ENCODE results near the gene CCDC136. TPM values are rescaled to one million over a fixed set of nuclear protein-coding genes. Genes with fewer than 3 reads are reported as not detected.

Gene CCDC136
- total RNA-seq, 2 donors from 2014 or later, result 46.0 to 51.2 TPM

GRCh38 chr7:128826916-128827247 is 35.1 kb downstream of the CCDC136 start:
- Histone ChIP-seq H3K4me1 (ENCODE audit: control insufficient read depth, insufficient read depth, low read length) (no peaks in the 10 kb centered on the region), H3K36me3 (ENCODE audit: control insufficient read depth, insufficient read depth, low read length) (no peaks in the 10 kb centered on the region), H3K27me3 (ENCODE audit: control insufficient read depth, insufficient read depth, low read length, poor library complexity, severe bottlenecking) (peaks cover 11% of the 10 kb centered on the region), H3K4me3 (ENCODE audit: low read length) (no peak overlapping the region), H3K27ac (ENCODE audit: low read depth, low read length) (no peak overlapping the region), H3K9me3 (ENCODE audit: control insufficient read depth, low read length) (no peaks in the 10 kb centered on the region), H3K9ac (ENCODE audit: extremely low read depth, low read length, poor library complexity, severe bottlenecking) (no peak overlapping the region)
- no peaks in the 10 kb centered on the region for H3K9me3 Mint-ChIP-seq
- WGBS, 2 experiments (ENCODE audit: insufficient coverage in 1 of 2, insufficient read length in 1 of 2), result 83% methylated on average over 1 of the region's 1 CpG; no CpG with 5 or more reads in 1 of the 2 experiments
- H3K4me1 Mint-ChIP-seq, result peaks cover 14% of the 10 kb centered on the region
- H3K36me3 Mint-ChIP-seq (ENCODE audit: low read depth), result no peaks in the 10 kb centered on the region
- TF ChIP-seq CTCF (conservative IDR thresholded peaks at IDR 0.05), result no peak
- no peak overlapping the region for H3K4me3 Mint-ChIP-seq
- H3K27ac Mint-ChIP-seq, result no peak overlapping the region
- no peak for DNase-seq
- H3K27me3 Mint-ChIP-seq (ENCODE audit: insufficient read depth), result peaks cover 39% of the 10 kb centered on the region

GRCh38 chr7:128827248-128827958 is 35.6 kb downstream of the CCDC136 start:
- H3K27ac Mint-ChIP-seq, result no peak overlapping the region
- no peak for TF ChIP-seq CTCF (conservative IDR thresholded peaks at IDR 0.05)
- H3K4me3 Mint-ChIP-seq, result no peak overlapping the region
- Histone ChIP-seq H3K9me3 (ENCODE audit: control insufficient read depth, low read length) (no peaks in the 10 kb centered on the region), H3K4me3 (ENCODE audit: low read length) (no peak overlapping the region), H3K36me3 (ENCODE audit: control insufficient read depth, insufficient read depth, low read length) (no peaks in the 10 kb centered on the region), H3K9ac (ENCODE audit: extremely low read depth, low read length, poor library complexity, severe bottlenecking) (no peak overlapping the region), H3K27ac (ENCODE audit: low read depth, low read length) (peak overlapping the region; percentile 22), H3K4me1 (ENCODE audit: control insufficient read depth, insufficient read depth, low read length) (no peaks in the 10 kb centered on the region), H3K27me3 (ENCODE audit: control insufficient read depth, insufficient read depth, low read length, poor library complexity, severe bottlenecking) (peaks cover 11% of the 10 kb centered on the region)
- peaks cover 41% of the 10 kb centered on the region for H3K27me3 Mint-ChIP-seq (ENCODE audit: insufficient read depth)
- no peaks in the 10 kb centered on the region for H3K36me3 Mint-ChIP-seq (ENCODE audit: low read depth)
- H3K4me1 Mint-ChIP-seq, result peaks cover 16% of the 10 kb centered on the region
- peak; percentile 80 for DNase-seq
- 57 to 71% methylated on average over 15 to 17 of the region's 17 CpGs for WGBS, 2 experiments (ENCODE audit: insufficient coverage in 1 of 2, insufficient read length in 1 of 2)
- no peaks in the 10 kb centered on the region for H3K9me3 Mint-ChIP-seq

DNA sequence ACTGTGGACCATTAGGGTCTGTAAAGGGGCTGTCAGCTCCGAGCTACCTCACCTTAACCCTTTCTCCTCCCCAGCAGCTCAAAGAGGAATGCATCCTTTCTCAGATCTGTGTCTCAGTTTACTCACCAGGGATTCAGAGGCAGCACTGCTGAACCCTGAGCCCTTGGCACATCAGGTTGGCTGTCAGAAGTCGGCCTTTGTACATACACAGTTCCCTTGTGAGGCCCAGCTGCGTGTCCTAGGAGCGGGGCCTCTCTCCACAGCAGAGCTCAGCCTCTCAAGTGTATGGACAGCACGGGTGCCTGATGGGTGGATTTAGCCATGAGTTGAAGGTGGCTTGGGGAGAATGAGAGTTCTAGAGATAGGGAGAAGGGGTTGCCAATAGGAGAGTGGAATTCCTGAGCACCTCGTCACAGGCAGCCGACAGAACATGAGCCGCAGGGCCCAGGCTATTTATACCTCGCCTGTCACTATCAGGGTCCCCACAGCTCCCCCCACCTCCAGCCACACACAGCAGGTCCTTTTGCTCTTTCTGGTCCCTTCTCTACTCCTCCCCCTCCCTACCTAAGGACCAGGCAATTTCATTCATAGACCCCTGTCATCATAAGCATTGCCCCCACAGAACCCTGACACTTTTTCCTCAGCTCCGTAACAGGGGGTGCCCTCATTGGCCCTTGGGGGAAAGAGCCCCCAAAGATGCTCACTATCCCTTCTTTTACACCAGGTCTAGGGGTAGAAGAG is 36.4 kb downstream of the CCDC136 start:
- H3K4me3 ChIP-seq (ENCODE audit: low read length), result no peak overlapping the region
- H3K4me3 Mint-ChIP-seq, result no peak overlapping the region
- H3K36me3 Mint-ChIP-seq (ENCODE audit: low read depth), result no peaks in the 10 kb centered on the region
- DNase-seq, result peak; percentile 57
- H3K27me3 ChIP-seq (ENCODE audit: control insufficient read depth, insufficient read depth, low read length, poor library complexity, severe bottlenecking), result peaks cover 11% of the 10 kb centered on the region
- no peak overlapping the region for H3K9ac ChIP-seq (ENCODE audit: extremely low read depth, low read length, poor library complexity, severe bottlenecking)
- H3K4me1 ChIP-seq (ENCODE audit: control insufficient read depth, insufficient read depth, low read length), result peaks cover 6% of the 10 kb centered on the region
- no peak for TF ChIP-seq CTCF (conservative IDR thresholded peaks at IDR 0.05)
- H3K4me1 Mint-ChIP-seq, result peaks cover 18% of the 10 kb centered on the region
- peaks cover 41% of the 10 kb centered on the region for H3K27me3 Mint-ChIP-seq (ENCODE audit: insufficient read depth)
- H3K27ac ChIP-seq (ENCODE audit: low read depth, low read length), result peak overlapping the region; percentile 22
- no peaks in the 10 kb centered on the region for H3K9me3 ChIP-seq (ENCODE audit: control insufficient read depth, low read length)
- WGBS, 2 experiments (ENCODE audit: insufficient coverage in 1 of 2, insufficient read length in 1 of 2), result 67 to 80% methylated on average over 3 to 10 of the region's 10 CpGs
- no peaks in the 10 kb centered on the region for H3K36me3 ChIP-seq (ENCODE audit: control insufficient read depth, insufficient read depth, low read length)
- H3K27ac Mint-ChIP-seq, result no peak overlapping the region
- H3K9me3 Mint-ChIP-seq, result no peaks in the 10 kb centered on the region

Data from endodermal cell (in vitro differentiated cells).